WTC11 (cell line): ENCODE data around the gene C3. TPM values are rescaled to one million over a fixed set of nuclear protein-coding genes. Genes with fewer than 3 reads are reported as not detected.
A peak's percentile ranks its signal among the peaks of the same experiment; 100 is the strongest.

ENCODE experiments used
- ATAC-seq: fragments of 200-7000 bp; cut with Tn5 transposase; 2 replicates; pipeline ENCODE4 v1.10.0; 2021; ENCODE audit warnings: mild to moderate bottlenecking, moderate library complexity
- CTCF ChIA-PET: fragments of 300-600 bp; sonication (Branson Sonifier 250); formaldehyde crosslinking; loops from one replicate; lab custom pipeline; 2021; ENCODE audit warnings: antibody characterized with exemption; lab: Charles Lee
- POLR2A ChIA-PET: fragments of 350-600 bp; sonication (Branson Sonifier 250); formaldehyde crosslinking; loops from one replicate; lab custom pipeline; 2021; ENCODE audit warnings: antibody characterized with exemption; lab: Charles Lee
- DNase-seq: peaks from one replicate; pipeline ENCODE4 v3.0.0; 2021; ENCODE audit warnings: low spot score
- H3K27ac Mint-ChIP-seq: 2 replicates; pipeline ENCODE4 v1.8.0; 2021; ENCODE audit warnings: mixed read lengths
- H3K27me3 Mint-ChIP-seq: 2 replicates; pipeline ENCODE4 v1.8.0; 2021; ENCODE audit warnings: low read depth, mild to moderate bottlenecking, moderate library complexity, mixed read lengths
- H3K36me3 Mint-ChIP-seq: 2 replicates; pipeline ENCODE4 v1.8.0; 2021; ENCODE audit warnings: mixed read lengths
- H3K4me1 Mint-ChIP-seq: 2 replicates; pipeline ENCODE4 v1.8.0; 2022; ENCODE audit warnings: mixed read lengths
- H3K4me3 Mint-ChIP-seq: 2 replicates; pipeline ENCODE4 v1.8.0; 2021; ENCODE audit warnings: mild to moderate bottlenecking, moderate library complexity, mixed read lengths
- H3K9me3 Mint-ChIP-seq: 2 replicates; pipeline ENCODE4 v1.8.0; 2021; ENCODE audit warnings: mixed read lengths
- ARID4B ChIP-seq: sonication (generic); formaldehyde crosslinking; IDR thresholded peaks from 2 replicates; pipeline ENCODE4 v1.8.0; 2023; ENCODE audit warnings: missing genetic modification reagents, mild to moderate bottlenecking, borderline replicate concordance
- CREB1 ChIP-seq: sonication (generic); formaldehyde crosslinking; IDR thresholded peaks from 2 replicates; pipeline ENCODE4 v1.8.0; 2023; ENCODE audit warnings: mild to moderate bottlenecking, missing genetic modification reagents
- CREM ChIP-seq: sonication (generic); formaldehyde crosslinking; IDR thresholded peaks from 2 replicates; pipeline ENCODE4 v1.8.1; 2022; ENCODE audit warnings: mild to moderate bottlenecking, missing genetic modification reagents, moderate library complexity
- E2F5 ChIP-seq: sonication (generic); formaldehyde crosslinking; IDR thresholded peaks from 2 replicates; pipeline ENCODE4 v1.8.1; 2022; ENCODE audit warnings: mild to moderate bottlenecking, moderate library complexity, missing genetic modification reagents
- EMX1 ChIP-seq: fragments of 250-450 bp; sonication (Bioruptor Pico); IDR thresholded peaks from 2 replicates; pipeline ENCODE4 v1.8.0; 2021; ENCODE audit warnings: mild to moderate bottlenecking
- ERG ChIP-seq: fragments of 250-450 bp; sonication (Bioruptor Pico); IDR thresholded peaks from 2 replicates; pipeline ENCODE4 v1.8.0; 2021; ENCODE audit warnings: mild to moderate bottlenecking
- IRF2 ChIP-seq: sonication (generic); formaldehyde crosslinking; IDR thresholded peaks from 2 replicates; pipeline ENCODE4 v1.8.0; 2022; ENCODE audit warnings: low read depth, missing genetic modification reagents, borderline replicate concordance
- MYBL2 ChIP-seq: sonication (generic); formaldehyde crosslinking; IDR thresholded peaks from 2 replicates; pipeline ENCODE4 v1.8.1; 2023; ENCODE audit warnings: mild to moderate bottlenecking, moderate library complexity, missing genetic modification reagents
- SP1 ChIP-seq: sonication (generic); formaldehyde crosslinking; conservative IDR thresholded peaks from 2 replicates; pipeline ENCODE4 v1.8.1; 2022; ENCODE audit warnings: missing genetic modification reagents
- USF2 ChIP-seq: sonication (generic); formaldehyde crosslinking; IDR thresholded peaks from 2 replicates; pipeline ENCODE4 v1.8.1; 2023; ENCODE audit warnings: mild to moderate bottlenecking, missing genetic modification reagents, moderate library complexity
- ZNF121 ChIP-seq: sonication (generic); formaldehyde crosslinking; IDR thresholded peaks from 2 replicates; pipeline ENCODE4 v1.8.0; 2023; ENCODE audit warnings: missing genetic modification reagents
- ZNF138 ChIP-seq: sonication (generic); formaldehyde crosslinking; conservative IDR thresholded peaks from 2 replicates; pipeline ENCODE4 v1.8.1; 2022; ENCODE audit warnings: mild to moderate bottlenecking, moderate library complexity, missing genetic modification reagents
- ZNF263 ChIP-seq: sonication (generic); formaldehyde crosslinking; IDR thresholded peaks from 2 replicates; pipeline ENCODE4 v1.8.1; 2022; ENCODE audit warnings: low read depth, mild to moderate bottlenecking, moderate library complexity, missing genetic modification reagents
- total RNA-seq: library from RNA; stranded (reverse); gene quantifications from 3 replicates; pipeline ENCODE4 v1.2.3, GENCODE V29; 2021
- TF ChIP-seq, protein P1 (sequence below): sonication (generic); formaldehyde crosslinking; IDR thresholded peaks from 2 replicates; pipeline ENCODE4 v1.8.0; 2022; ENCODE audit warnings: mild to moderate bottlenecking, missing genetic modification reagents
- TF ChIP-seq, protein P2 (sequence below): sonication (generic); formaldehyde crosslinking; IDR thresholded peaks from 2 replicates; pipeline ENCODE4 v1.8.1; 2022; ENCODE audit warnings: low read depth, missing genetic modification reagents, borderline replicate concordance
- TF ChIP-seq, protein P3 (sequence below): fragments of 250-450 bp; sonication (Bioruptor Pico); IDR thresholded peaks from 2 replicates; pipeline ENCODE4 v1.9.0; 2021; ENCODE audit warnings: mild to moderate bottlenecking

Gene C3
- total RNA-seq, 1 experiment from 2014 or later = 7.0 TPM

DNA sequence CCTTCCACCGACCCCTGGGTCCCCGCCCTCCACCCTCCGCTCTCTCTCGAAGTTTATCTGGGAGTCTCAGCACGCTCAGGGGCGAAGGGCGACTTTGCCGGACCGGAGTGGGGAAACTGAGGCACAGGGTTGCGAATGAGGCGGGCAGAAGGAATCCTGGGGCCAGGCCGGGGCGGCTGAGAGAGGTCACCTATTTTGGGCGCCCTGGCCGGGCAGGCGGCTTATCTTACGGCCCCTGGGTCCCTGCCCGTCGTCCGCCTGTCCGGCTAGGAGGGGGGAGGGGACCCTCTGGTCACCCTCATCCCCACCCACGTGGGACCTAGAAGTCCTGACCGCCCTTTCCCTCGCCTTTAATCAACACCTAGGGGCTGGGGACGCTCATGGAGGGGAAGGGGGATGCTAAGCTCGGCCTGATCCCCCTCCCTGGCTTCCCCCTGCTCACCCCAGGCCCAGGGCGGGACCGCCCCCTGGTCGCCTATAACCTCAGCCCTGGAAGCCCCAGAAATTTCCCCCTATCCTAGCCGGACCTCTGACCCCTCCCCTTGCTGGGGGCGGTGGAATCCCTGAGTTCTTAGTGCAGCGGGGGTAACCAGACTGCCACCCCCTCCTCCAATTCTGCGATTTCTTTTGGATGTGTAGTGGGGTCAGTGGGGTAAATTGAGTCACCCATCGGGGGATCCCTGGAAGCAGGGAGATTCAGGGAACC, 19.6 kb upstream of the C3 start:
- no peak for TF ChIP-seq CREB1 (CRISPR knock-in tag)
- TF ChIP-seq, protein P1, sequence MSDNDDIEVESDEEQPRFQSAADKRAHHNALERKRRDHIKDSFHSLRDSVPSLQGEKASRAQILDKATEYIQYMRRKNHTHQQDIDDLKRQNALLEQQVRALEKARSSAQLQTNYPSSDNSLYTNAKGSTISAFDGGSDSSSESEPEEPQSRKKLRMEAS (CRISPR knock-in tag) = peak; percentile 30; the same call in 1 of the 2 replicates
- TF ChIP-seq, protein P2, sequence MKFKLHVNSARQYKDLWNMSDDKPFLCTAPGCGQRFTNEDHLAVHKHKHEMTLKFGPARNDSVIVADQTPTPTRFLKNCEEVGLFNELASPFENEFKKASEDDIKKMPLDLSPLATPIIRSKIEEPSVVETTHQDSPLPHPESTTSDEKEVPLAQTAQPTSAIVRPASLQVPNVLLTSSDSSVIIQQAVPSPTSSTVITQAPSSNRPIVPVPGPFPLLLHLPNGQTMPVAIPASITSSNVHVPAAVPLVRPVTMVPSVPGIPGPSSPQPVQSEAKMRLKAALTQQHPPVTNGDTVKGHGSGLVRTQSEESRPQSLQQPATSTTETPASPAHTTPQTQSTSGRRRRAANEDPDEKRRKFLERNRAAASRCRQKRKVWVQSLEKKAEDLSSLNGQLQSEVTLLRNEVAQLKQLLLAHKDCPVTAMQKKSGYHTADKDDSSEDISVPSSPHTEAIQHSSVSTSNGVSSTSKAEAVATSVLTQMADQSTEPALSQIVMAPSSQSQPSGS (CRISPR knock-in tag) = 0 out of 2 replicates have a peak, but pooled peaks have one; percentile 9
- TF ChIP-seq ZNF263 (CRISPR knock-in tag) = peak; percentile 40; the same call in 1 of the 2 replicates
- 0 out of 2 replicates have a peak, but pooled peaks have one; percentile 35 for TF ChIP-seq MYBL2 (CRISPR knock-in tag)
- TF ChIP-seq, protein P3, sequence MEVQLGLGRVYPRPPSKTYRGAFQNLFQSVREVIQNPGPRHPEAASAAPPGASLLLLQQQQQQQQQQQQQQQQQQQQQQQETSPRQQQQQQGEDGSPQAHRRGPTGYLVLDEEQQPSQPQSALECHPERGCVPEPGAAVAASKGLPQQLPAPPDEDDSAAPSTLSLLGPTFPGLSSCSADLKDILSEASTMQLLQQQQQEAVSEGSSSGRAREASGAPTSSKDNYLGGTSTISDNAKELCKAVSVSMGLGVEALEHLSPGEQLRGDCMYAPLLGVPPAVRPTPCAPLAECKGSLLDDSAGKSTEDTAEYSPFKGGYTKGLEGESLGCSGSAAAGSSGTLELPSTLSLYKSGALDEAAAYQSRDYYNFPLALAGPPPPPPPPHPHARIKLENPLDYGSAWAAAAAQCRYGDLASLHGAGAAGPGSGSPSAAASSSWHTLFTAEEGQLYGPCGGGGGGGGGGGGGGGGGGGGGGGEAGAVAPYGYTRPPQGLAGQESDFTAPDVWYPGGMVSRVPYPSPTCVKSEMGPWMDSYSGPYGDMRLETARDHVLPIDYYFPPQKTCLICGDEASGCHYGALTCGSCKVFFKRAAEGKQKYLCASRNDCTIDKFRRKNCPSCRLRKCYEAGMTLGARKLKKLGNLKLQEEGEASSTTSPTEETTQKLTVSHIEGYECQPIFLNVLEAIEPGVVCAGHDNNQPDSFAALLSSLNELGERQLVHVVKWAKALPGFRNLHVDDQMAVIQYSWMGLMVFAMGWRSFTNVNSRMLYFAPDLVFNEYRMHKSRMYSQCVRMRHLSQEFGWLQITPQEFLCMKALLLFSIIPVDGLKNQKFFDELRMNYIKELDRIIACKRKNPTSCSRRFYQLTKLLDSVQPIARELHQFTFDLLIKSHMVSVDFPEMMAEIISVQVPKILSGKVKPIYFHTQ (CRISPR knock-in tag) = no peak
- POLR2A ChIA-PET = interaction anchor here (1.0 to 3.9 kb wide), 2 partner anchors 13 to 27 kb away, joined by 5 to 29 read pairs; partner anchors contain the start of gene SH2D3A
- H3K4me3 Mint-ChIP-seq = peak overlapping the region; percentile 84
- no peaks in the 10 kb centered on the region for H3K9me3 Mint-ChIP-seq
- CTCF ChIA-PET = interaction anchor here (1.0 to 1.1 kb wide), 2 partner anchors 12 to 223 kb away, joined by 3 to 8 read pairs; no protein-coding TSS in a partner anchor
- H3K36me3 Mint-ChIP-seq = peaks cover 20% of the 10 kb centered on the region
- peaks cover 59% of the 10 kb centered on the region for H3K4me1 Mint-ChIP-seq
- no peaks in the 10 kb centered on the region for H3K27me3 Mint-ChIP-seq
- no peak overlapping the region for H3K27ac Mint-ChIP-seq
- DNase-seq (peak; percentile 51), ATAC-seq (peak; percentile 2; the same call in 1 of the 2 replicates)

- peak; percentile 77 for DNase-seq
- ATAC-seq = 0 out of 2 replicates have a peak, but pooled peaks have one; percentile 1
- H3K9me3 Mint-ChIP-seq = no peaks in the 10 kb centered on the region
- peak within 1 kb of the TSS; percentile 96 for H3K27ac Mint-ChIP-seq
- TF ChIP-seq ZNF263 (CRISPR knock-in tag) (no peak), ARID4B (CRISPR knock-in tag) (no peak), EMX1 (no peak), ZNF121 (CRISPR knock-in tag) (no peak), ZNF138 (no peak), CREM (CRISPR knock-in tag) (no peak), E2F5 (CRISPR knock-in tag) (no peak), MYBL2 (CRISPR knock-in tag) (no peak), IRF2 (CRISPR knock-in tag) (no peak), ERG (CRISPR knock-in tag) (no peak), SP1 (CRISPR knock-in tag) (no peak; the same call in 1 of the 2 replicates), USF2 (CRISPR knock-in tag) (no peak)
- TF ChIP-seq, protein P1 (CRISPR knock-in tag) = no peak
- peak within 1 kb of the TSS; percentile 97 for H3K4me3 Mint-ChIP-seq
- POLR2A ChIA-PET = interaction anchor here (3.9 kb wide), 1 partner anchor 13 kb away, joined by 29 read pairs; no protein-coding TSS in a partner anchor
- CTCF ChIA-PET = interaction anchor here (1.0 to 4.6 kb wide), 8 partner anchors 13 to 362 kb away, joined by 3 to 85 read pairs (median 20); partner anchors contain the start of gene SH2D3A
- H3K4me1 Mint-ChIP-seq = peaks cover 60% of the 10 kb centered on the region
- H3K27me3 Mint-ChIP-seq = no peaks in the 10 kb centered on the region
- peaks cover 19% of the 10 kb centered on the region for H3K36me3 Mint-ChIP-seq
Observed at GRCh38 chr19:6739390-6739882, 19.0 kb upstream of the C3 start, which contains the start of gene TRIP10. Gene TRIP10, plus strand, starts transcription at chr19:6739680. Its CDS starts 82 bp downstream, at chr19:6739762.
